Measurements from ENCODE around the gene ZNF548.
"Not testable (repeated sequence)": the region's sequence is repeated elsewhere in the genome, so short reads cannot be mapped to it uniquely, and the experiment has no call there.

Gene ZNF548

DNA sequence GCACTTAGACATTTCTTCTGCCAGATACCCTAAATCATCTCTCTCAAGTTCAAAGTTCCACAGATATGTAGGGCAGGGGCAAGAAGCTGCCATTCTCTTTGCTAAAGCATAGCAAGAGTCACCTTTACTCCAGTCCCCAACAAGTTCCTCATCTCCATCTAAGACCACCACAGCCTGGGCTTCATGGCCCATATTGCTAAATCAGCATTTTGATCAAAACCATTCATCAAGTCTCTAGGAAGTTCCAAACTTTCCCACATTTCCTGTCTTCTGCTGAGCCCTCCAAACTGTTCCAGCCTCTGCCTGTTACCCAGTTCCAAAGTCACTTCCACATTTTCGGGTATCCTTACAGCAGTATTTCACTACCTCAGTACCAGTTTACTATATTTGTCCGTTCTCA, 15.0 kb upstream of the ZNF548 start:
- not testable (repeated sequence) for H3K27ac Mint-ChIP-seq; H3K27me3 Mint-ChIP-seq; H3K4me1 Mint-ChIP-seq; ATAC-seq (ENCODE audit: low read depth); DNase-seq (ENCODE audit: low spot score in 2 of 2); H3K4me3 Mint-ChIP-seq
- H3K9me3 Mint-ChIP-seq: peaks cover 27% of the 10 kb centered on the region
- H3K36me3 Mint-ChIP-seq: peaks cover 80% of the 10 kb centered on the region

DNA sequence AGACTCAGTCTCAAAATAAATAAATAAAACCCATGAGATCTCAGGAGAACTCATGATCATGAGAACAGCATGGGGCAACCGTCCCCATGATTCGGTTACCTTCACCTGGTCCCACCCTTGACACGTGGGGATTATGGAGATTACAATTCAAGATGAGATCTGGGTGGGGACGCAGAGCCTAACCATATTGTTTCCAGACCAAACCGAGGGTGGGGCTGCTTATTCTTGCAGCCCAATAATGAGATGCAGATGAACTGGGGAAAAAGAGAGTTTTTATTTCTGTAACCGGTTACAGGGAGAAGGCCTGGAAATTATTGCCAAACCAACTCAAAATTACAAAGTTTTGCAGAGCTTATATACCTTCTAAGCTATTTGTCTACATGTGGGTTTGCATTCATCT, 13.5 kb upstream of the ZNF548 start:
- no peaks in the 10 kb centered on the region for H3K27me3 Mint-ChIP-seq
- peaks cover 27% of the 10 kb centered on the region for H3K9me3 Mint-ChIP-seq
- no peaks in the 10 kb centered on the region for H3K4me1 Mint-ChIP-seq
- peaks cover 71% of the 10 kb centered on the region for H3K36me3 Mint-ChIP-seq
- no peak overlapping the region for H3K27ac Mint-ChIP-seq
- H3K4me3 Mint-ChIP-seq: no peak overlapping the region
- ATAC-seq (ENCODE audit: low read depth) (no peak), DNase-seq (ENCODE audit: low spot score in 2 of 2) (no peak)

DNA sequence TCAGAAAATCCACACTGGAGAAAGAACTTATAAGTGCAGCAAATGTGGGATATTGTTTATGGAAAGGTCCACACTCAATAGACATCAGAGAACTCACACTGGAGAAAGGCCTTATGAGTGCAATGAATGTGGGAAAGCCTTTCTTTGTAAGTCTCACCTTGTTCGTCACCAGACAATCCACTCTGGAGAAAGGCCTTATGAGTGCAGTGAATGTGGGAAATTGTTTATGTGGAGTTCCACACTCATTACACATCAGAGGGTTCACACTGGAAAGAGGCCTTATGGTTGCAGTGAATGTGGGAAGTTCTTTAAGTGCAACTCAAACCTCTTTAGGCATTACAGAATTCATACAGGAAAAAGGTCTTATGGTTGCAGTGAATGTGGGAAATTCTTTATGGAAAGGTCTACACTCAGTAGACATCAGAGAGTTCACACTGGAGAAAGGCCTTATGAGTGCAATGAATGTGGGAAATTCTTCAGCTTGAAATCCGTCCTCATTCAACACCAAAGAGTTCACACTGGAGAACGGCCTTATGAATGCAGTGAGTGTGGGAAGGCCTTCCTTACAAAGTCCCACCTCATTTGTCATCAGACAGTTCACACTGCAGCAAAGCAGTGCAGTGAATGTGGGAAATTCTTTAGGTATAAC, 12.0 kb upstream of the ZNF548 start:
- DNase-seq (ENCODE audit: low spot score in 2 of 2) (no peak), ATAC-seq (ENCODE audit: low read depth) (no peak)
- peaks cover 57% of the 10 kb centered on the region for H3K36me3 Mint-ChIP-seq
- no peak overlapping the region for H3K27ac Mint-ChIP-seq
- no peaks in the 10 kb centered on the region for H3K4me1 Mint-ChIP-seq
- H3K27me3 Mint-ChIP-seq: no peaks in the 10 kb centered on the region
- no peak overlapping the region for H3K4me3 Mint-ChIP-seq
- H3K9me3 Mint-ChIP-seq: peaks cover 25% of the 10 kb centered on the region

DNA sequence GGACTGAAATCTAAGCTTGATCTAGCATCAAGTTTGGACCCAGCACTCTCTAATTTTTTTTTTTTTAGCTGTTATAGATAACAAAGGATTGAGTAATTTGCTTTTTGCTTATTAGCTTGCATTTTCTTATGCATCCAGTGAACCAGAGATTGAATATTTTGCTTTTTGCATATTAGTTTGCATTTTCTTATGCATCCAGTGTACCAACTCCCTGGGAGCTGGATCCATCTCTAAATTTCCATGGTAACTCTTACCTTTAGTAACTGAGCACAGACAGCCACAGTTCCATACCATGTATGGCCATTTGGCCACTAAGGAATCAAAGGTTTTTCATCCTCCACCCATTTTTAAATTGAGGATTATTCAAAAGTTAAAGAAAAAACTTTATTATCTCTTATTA, 8.7 kb upstream of the ZNF548 start:
- no peak for ATAC-seq (ENCODE audit: low read depth)
- Mint-ChIP-seq H3K36me3 (peaks cover 30% of the 10 kb centered on the region), H3K27ac (no peak overlapping the region), H3K27me3 (no peaks in the 10 kb centered on the region), H3K4me1 (no peaks in the 10 kb centered on the region), H3K9me3 (peaks cover 17% of the 10 kb centered on the region), H3K4me3 (no peak overlapping the region)
- no peak for DNase-seq (ENCODE audit: low spot score in 2 of 2)

DNA sequence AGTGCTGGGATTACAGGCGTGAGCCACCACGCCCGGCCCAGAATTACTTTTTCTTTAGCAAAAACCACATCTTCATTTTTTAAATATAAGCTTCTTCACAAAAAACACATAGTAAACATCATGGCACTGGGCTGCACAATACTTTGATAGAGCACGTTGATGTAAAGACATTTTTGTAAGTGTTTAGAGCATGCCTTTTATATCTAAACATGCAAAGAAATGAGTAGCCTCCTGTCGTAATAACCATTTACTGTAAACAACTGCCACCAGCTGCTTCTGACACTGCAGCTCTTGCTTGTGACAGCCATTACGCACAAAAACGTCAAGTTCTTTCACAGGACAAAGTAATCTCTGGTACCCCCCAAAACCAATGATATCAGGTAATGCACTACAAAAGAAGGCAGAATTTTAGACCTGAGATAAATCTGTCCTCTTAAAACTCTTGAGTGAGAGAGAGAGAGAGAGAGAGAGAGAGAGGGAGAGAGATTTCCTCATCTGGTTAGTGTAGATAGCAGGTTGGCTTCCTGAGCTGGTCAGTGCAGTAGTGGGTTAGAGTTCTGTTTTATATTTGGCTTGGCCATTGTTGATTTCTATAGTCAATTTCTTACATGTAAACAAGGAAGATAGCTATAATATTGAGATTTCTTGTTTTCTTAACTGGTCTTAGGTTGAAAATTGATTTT, 6.7 kb upstream of the ZNF548 start:
- no peaks in the 10 kb centered on the region for H3K4me1 Mint-ChIP-seq
- peaks cover 14% of the 10 kb centered on the region for H3K36me3 Mint-ChIP-seq
- ATAC-seq (ENCODE audit: low read depth): no peak
- peaks cover 12% of the 10 kb centered on the region for H3K9me3 Mint-ChIP-seq
- no peak overlapping the region for H3K4me3 Mint-ChIP-seq
- H3K27me3 Mint-ChIP-seq: no peaks in the 10 kb centered on the region
- H3K27ac Mint-ChIP-seq: no peak overlapping the region
- DNase-seq (ENCODE audit: low spot score in 2 of 2): no peak

DNA sequence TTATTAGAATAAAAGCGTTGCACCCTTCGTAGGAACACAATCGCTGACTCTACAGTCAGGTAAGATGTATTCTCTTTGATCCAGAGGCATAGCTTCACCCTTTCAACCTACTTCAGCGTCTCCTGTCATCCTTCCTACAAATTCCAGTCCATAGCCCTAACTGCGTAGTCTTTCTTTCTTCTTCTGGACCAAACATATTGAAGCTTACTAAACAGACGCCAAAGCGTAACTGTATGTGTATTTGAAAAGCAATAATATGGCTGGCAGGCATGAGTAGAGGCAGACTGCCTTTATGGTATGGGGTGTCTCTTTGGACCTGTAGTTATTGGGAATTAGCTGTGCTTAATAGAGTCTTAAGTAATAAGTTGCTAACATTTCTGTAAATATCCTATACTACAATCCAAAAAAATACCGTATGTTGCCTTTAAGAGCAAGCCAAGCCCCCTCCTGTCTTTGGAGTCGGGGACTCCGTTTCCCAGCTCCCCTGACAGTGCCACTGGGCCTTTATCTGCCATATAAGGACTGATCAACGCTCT, 392 bp upstream of the ZNF548 start:
- H3K27me3 Mint-ChIP-seq: no peaks in the 10 kb centered on the region
- H3K9me3 Mint-ChIP-seq: peaks cover 2% of the 10 kb centered on the region
- H3K36me3 Mint-ChIP-seq: peaks cover 20% of the 10 kb centered on the region
- H3K4me3 Mint-ChIP-seq: peak overlapping the region; percentile 89
- peaks cover 17% of the 10 kb centered on the region for H3K4me1 Mint-ChIP-seq
- DNase-seq (ENCODE audit: low spot score in 2 of 2) (no peak), ATAC-seq (ENCODE audit: low read depth) (no peak)
- peak overlapping the region; percentile 94 for H3K27ac Mint-ChIP-seq

DNA sequence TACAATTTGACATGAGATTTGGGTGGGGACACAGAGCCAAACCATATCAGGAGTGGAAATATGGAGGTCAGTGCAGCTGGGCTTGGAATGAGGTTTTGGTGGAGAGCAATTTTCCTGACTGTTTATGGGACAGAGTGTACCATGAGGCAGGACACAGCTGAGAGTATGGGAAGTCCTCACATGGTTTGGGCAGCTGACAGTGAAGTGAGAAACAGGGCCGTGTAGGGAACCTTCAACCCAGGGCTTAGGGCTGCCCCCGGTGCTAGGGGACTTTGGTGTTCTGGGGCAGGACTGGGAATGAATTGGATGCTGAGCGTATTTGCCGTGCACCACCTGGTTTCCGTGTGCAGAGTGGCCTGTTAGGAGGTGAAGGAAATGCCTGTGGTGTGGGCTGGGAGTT, 6.1 kb downstream of the ZNF548 start:
- H3K27me3 Mint-ChIP-seq: no peaks in the 10 kb centered on the region
- no peak overlapping the region for H3K4me3 Mint-ChIP-seq
- peaks cover 17% of the 10 kb centered on the region for H3K4me1 Mint-ChIP-seq
- ATAC-seq (ENCODE audit: low read depth): no peak
- H3K9me3 Mint-ChIP-seq: peaks cover 30% of the 10 kb centered on the region
- no peak for DNase-seq (ENCODE audit: low spot score in 2 of 2)
- no peak overlapping the region for H3K27ac Mint-ChIP-seq
- H3K36me3 Mint-ChIP-seq: peaks cover 74% of the 10 kb centered on the region

DNA sequence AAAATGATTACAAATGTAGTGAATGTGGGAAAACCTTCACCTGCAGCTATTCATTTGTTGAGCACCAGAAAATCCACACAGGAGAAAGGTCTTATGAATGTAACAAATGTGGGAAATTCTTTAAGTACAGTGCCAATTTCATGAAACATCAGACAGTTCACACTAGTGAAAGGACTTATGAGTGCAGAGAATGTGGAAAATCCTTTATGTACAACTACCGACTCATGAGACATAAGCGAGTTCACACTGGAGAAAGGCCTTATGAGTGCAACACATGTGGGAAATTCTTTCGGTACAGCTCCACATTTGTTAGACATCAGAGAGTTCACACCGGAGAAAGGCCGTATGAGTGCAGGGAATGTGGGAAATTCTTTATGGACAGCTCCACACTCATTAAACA, 9.2 kb downstream of the ZNF548 start:
- no peak for DNase-seq (ENCODE audit: low spot score in 2 of 2)
- no peak overlapping the region for H3K27ac Mint-ChIP-seq
- H3K27me3 Mint-ChIP-seq: no peaks in the 10 kb centered on the region
- H3K36me3 Mint-ChIP-seq: peaks cover 66% of the 10 kb centered on the region
- H3K4me1 Mint-ChIP-seq: peaks cover 13% of the 10 kb centered on the region
- H3K4me3 Mint-ChIP-seq: no peak overlapping the region
- ATAC-seq (ENCODE audit: low read depth): no peak
- H3K9me3 Mint-ChIP-seq: peaks cover 31% of the 10 kb centered on the region

DNA sequence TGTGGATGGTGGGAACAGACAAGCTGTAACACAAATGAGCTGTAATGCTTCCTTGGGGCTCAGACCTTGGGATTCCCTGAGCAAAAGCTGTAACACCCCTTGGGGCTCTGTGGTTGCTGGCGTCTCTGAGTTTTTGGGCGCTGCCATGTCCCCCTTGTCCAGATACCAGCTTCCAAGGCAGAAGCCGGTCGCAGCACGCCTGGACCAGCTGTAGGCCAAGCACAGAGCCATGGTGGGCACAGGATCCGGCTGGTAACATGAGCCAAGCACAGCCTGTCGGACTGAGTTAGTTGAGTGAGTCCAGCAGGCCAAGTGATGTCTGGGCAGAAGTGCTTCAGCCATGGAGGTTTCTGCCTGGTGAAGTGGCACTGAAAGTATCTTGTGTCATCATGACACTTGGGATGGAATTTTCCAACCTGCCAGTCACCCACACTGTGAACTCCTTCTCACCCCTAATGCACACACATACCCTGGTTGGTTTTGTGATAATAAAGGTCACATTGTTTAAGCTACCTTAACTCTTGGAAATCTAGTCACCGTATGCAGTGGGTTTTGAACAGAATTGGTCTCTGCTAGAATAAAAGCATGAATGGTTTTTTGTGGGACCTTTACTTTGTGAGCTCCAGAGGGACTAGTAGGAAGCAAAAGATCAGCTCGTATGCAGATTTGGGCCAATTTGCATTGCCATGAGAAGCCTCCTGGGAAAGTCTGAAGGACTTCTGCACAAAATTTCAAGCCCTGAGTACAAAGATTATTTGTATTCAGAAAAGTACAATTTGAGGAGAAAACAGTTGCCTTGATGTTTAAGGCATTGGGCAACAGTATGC, 14.3 kb downstream of the ZNF548 start:
- DNase-seq (ENCODE audit: low spot score in 2 of 2): no peak
- ATAC-seq (ENCODE audit: low read depth): no peak
- no peak overlapping the region for H3K4me3 Mint-ChIP-seq
- H3K9me3 Mint-ChIP-seq: peaks cover 6% of the 10 kb centered on the region
- H3K4me1 Mint-ChIP-seq: peaks cover 5% of the 10 kb centered on the region
- H3K27ac Mint-ChIP-seq: no peak overlapping the region
- H3K36me3 Mint-ChIP-seq: peaks cover 17% of the 10 kb centered on the region
- H3K27me3 Mint-ChIP-seq: no peaks in the 10 kb centered on the region

DNA sequence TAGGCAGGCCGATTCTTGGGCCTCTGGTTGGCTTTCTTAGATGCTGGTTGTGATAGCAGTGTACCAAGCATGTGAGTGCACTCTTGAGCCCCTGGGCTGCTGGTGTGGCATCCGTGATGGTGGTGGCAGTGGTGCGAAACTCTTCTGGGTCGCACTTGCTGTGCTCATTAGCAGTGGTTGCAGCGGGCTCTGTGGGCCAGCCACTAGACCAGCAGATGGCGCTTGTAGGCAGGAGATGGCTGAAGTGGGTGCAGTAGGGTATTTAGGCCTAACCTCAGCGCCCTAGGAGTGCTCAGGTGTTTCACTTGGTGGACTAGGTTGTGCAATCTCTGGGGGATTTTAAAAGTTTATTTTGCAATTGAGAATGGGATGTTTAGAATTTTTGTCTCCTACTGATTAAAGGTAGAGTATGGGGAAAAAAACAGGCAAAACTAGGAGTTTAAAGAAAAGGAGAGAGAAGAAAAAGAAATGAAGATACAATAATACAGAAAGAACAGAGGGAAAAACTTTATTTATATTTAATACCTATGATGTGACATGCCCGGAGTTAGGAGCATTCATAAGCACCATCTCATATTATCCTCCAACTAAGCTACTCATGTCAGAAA, 17.0 kb downstream of the ZNF548 start:
- Mint-ChIP-seq H3K27me3 (no peaks in the 10 kb centered on the region), H3K4me3 (no peak overlapping the region), H3K36me3 (peaks cover 2% of the 10 kb centered on the region), H3K4me1 (peaks cover 13% of the 10 kb centered on the region), H3K9me3 (peaks cover 2% of the 10 kb centered on the region), H3K27ac (no peak overlapping the region)
- DNase-seq (ENCODE audit: low spot score in 2 of 2): peak; percentile 62 to 66
- ATAC-seq (ENCODE audit: low read depth): peak; percentile 52

DNA sequence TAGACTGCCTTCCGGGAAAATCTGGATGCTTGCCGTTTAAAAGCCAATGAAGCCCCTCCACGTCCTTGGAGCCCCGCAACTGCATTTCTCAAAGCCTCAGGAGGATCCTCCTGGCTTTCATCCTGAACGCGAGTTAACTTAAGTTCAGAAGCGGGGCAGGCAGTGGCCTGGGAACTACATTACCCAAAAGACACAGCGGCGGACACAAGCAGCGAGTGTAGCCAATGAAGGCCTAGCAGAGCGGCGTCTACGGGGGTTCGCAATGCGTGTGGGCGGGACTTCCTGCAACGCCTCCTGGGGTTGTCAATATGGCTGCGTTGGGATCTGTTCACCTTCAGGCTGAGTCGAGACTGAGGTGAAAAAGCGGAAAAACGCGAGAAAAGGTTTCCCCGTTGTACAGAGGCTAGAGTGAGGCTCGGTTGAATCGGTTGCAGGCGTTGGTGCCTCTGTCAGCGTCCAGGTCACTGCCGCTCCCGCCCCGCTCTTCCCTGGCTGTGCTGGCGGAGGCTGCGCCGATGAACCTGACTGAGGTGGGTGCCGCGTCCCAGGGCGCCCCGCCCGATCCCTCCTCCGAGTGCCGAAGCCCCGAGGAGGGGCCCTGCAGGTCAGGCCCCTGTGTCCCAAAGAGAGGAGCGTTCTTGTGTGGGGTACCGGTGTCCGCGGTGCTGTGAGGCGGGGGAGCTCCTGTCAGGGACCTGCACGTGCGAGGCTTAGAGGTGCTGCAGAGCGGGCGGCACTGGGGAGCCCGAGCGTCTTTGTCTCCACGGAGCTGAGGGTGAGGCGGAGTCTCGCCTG, 21.4 kb downstream of the ZNF548 start, which contains the start of gene ZNF17:
TSS of gene ZNF17 (plus strand) at position 285 of the 795 bp plus-strand sequence. CDS start 2,455 bp downstream, outside the sequence.
- Mint-ChIP-seq H3K27me3 (no peaks in the 10 kb centered on the region), H3K4me3 (peak within 1 kb of the TSS; percentile 96), H3K27ac (peak within 1 kb of the TSS; percentile 73), H3K36me3 (peaks cover 16% of the 10 kb centered on the region), H3K9me3 (peaks cover 8% of the 10 kb centered on the region), H3K4me1 (peaks cover 30% of the 10 kb centered on the region)
- peak; percentile 79 to 83 for DNase-seq (ENCODE audit: low spot score in 2 of 2)
- ATAC-seq (ENCODE audit: low read depth): peak; percentile 99

DNA sequence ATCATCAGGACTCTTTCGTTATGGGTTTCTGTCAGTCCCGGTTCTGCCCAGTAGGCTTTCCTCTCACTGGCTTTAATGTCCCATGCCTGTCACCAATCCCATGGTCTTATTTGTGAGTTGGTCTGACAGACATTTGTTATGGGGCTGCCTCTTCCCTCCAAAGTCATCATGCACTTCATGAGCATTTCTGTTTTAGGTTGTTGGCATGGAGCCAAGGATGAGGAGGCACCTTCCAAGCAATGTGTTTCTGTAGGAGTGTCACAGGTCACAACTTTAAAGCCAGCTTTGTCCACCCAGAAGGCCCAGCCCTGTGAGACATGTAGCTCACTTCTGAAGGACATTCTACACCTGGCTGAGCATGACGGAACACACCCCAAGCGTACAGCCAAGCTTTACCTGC, 29.8 kb downstream of the ZNF548 start:
- Mint-ChIP-seq H3K9me3 (peaks cover 18% of the 10 kb centered on the region), H3K4me3 (no peak overlapping the region), H3K36me3 (peaks cover 66% of the 10 kb centered on the region), H3K27me3 (no peaks in the 10 kb centered on the region), H3K4me1 (peaks cover 13% of the 10 kb centered on the region), H3K27ac (no peak overlapping the region)
- DNase-seq (ENCODE audit: low spot score in 2 of 2) (no peak), ATAC-seq (ENCODE audit: low read depth) (no peak)

DNA sequence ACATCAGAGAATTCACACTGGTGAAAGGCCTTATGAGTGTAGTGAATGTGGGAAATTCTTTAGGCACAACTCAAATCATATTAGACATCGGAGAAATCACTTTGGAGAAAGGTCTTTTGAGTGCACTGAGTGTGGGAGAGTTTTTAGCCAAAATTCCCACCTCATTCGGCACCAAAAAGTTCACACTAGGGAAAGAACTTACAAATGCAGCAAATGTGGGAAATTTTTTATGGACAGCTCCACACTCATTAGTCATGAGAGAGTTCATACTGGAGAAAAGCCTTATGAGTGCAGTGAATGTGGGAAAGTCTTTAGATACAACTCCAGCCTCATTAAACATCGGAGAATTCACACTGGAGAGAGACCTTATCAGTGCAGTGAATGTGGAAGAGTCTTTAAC, 31.4 kb downstream of the ZNF548 start:
- no peak overlapping the region for H3K27ac Mint-ChIP-seq
- peaks cover 4% of the 10 kb centered on the region for H3K4me1 Mint-ChIP-seq
- H3K36me3 Mint-ChIP-seq: peaks cover 55% of the 10 kb centered on the region
- DNase-seq (ENCODE audit: low spot score in 2 of 2) (no peak), ATAC-seq (ENCODE audit: low read depth) (no peak)
- peaks cover 12% of the 10 kb centered on the region for H3K9me3 Mint-ChIP-seq
- no peak overlapping the region for H3K4me3 Mint-ChIP-seq
- H3K27me3 Mint-ChIP-seq: no peaks in the 10 kb centered on the region
